K562 treated with DMSO at 1 percent for 48 hours (cell line): ENCODE data around the gene TINCR. TPM values are rescaled to one million over a fixed set of nuclear protein-coding genes. Genes with fewer than 3 reads are reported as not detected.

Experiments
- total RNA-seq: library from RNA; unstranded; fragments of 300-600 nt; gene quantifications from 2 replicates; pipeline ENCODE4 v1.2.3, GENCODE V29; 2022; ENCODE audit warnings: low replicate concordance; ENCODE audit errors: extremely low read depth

Gene TINCR
- not detected in 2 replicates for total RNA-seq

GRCh38 chr19:5567360-5567969 lies at the start of gene TINCR:
Gene TINCR, minus strand, starts transcription at chr19:5567953.

Other genes starting within 250 kb of the TINCR start
- gene PTPRS, start 227.1 kb downstream of the TINCR start, total RNA-seq, result not detected in 2 replicates
- gene ZNRF4, start 112.5 kb downstream of the TINCR start, total RNA-seq, result not detected in 2 replicates
- not detected in 2 replicates for gene SAFB2, start 54.8 kb upstream of the TINCR start, total RNA-seq
- gene SAFB, start 55.1 kb upstream of the TINCR start, total RNA-seq, result 177 TPM in 1 of 2 replicates, not detected in the other
- gene MICOS13, start 112.6 kb upstream of the TINCR start, total RNA-seq, result not detected in 2 replicates
- gene HSD11B1L, start 113.1 kb upstream of the TINCR start, total RNA-seq, result not detected in 2 replicates
- 2,766 TPM in 1 of 2 replicates, not detected in the other for gene RPL36, start 122.3 kb upstream of the TINCR start, total RNA-seq
- not detected in 2 replicates for gene LONP1, start 152.2 kb upstream of the TINCR start, total RNA-seq
- gene CATSPERD, start 152.7 kb upstream of the TINCR start, total RNA-seq, result not detected in 2 replicates
- gene PRR22, start 216.8 kb upstream of the TINCR start, total RNA-seq, result not detected in 2 replicates
- not detected in 2 replicates for gene DUS3L, start 223.2 kb upstream of the TINCR start, total RNA-seq
- gene NRTN, start 237.1 kb upstream of the TINCR start, total RNA-seq, result not detected in 2 replicates